Hindlimb muscle (tissue), 1 donor: Measurements from ENCODE around the gene MGRN1. TPM values are rescaled to one million over a fixed set of nuclear protein-coding genes. Genes with fewer than 3 reads are reported as not detected.

ENCODE experiments used
- DNase-seq: peaks from one replicate; pipeline ENCODE4 v3.0.0-alpha.2; 2013
- polyA plus RNA-seq: library from polyadenylated mRNA; unstranded; fragments of 120-200 nt; gene quantifications from one replicate; pipeline ENCODE4 v1.2.1, GENCODE V29; 2013; ENCODE audit not compliant: insufficient read length

The MGRN1 gene
- polyA plus RNA-seq, 1 donor: 46.0 TPM

- peak; percentile 64 for DNase-seq
These were observed 367 bp downstream of the MGRN1 start for GRCh38 chr16:4624827-4625559.

- DNase-seq: no peak
These were observed 1.0 kb downstream of the MGRN1 start for GRCh38 chr16:4625560-4626159.

DNA sequence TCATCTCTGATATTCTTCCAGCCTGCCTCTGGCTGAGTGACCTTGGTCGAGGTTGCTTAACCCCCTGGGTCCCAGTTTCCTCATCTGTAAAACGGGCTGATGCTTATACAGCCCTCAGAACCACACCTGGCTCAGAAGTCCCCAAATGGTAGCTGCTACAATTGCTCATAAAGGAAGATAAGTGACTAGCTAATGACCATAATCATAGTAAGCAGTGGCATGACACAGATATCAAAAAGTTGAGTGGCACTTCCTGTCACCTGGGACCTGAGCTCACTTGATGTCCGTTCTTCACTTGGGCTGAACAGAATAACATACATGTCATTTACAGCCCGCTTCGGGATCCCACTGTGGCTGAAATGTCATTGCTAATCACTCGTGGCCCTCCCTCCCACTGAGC lies 1.8 kb downstream of the MGRN1 start:
- DNase-seq: no peak

DNA sequence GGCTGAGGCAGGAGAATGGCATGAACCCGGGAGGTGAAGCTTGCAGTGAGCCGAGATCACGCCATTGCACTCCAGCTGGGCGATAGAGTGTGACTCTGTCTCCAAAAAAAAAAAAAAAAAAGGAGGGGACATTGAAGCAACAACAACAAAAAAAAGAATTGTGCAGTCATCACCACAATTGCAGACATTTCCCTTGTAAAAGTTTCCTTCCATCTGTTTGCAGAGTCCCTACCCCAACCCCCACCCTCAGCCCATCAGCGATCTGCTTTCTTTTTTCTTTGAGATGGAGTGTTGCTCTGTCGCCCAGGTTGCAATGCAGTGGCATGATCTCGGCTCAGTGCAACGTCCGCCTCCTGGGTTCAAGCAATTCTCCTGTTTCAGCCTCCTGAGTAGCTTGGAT lies 3.7 kb downstream of the MGRN1 start:
- DNase-seq: no peak

DNA sequence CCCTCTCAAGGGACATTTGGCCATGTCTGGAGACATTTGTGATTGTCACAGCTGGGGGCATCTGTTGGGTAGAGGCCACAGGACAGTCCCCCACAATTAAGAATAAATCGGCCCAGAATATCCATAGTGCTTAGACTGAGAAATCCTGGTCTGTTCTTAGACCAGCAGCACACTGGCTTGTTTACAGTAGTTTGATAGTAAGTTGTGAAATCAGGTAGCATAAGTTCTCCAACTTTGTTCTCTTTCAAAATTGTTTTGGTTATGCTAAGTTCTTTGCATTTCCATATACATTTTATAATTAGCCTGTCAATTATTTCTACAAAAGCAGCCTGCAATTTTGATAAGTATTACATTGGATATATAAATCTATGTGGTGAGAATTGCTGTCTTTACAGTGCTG lies 6.8 kb downstream of the MGRN1 start:
- DNase-seq: no peak

DNA sequence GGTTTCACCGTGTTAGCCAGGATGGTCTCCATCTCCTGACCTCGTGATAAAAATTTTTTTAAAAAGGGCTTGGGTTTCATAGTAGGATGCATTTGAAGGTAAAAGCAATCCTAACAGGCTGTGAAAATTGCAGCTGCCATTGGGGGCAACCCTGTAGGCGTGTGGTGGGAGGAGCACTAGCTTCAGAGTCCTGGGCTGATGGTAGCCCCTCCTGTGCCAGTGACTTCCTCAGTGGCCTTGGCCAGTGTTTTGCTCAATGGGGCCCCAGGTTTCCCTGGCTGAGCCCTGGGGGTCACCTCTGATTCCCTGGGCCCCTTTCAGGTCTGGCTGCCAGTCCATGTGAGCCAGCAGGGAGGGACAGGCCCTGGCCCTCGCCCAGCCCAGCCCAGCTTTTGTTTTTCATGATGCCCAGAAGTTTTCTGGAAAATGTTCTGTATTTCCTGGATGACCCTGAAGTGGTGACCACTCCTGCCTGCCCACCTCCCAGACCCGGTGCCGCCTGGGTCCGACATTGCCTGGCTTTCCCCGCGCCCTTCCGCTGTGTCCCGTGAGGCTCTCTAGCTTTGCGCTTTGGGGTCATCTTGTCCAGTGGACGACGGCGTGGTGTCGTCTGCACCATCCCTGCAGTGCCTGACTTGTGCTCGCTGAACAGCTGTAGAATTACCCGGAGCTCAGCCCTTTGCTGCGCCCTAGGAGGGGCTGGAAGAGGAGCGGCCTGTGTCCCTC lies 9.4 kb downstream of the MGRN1 start:
- DNase-seq: no peak

DNA sequence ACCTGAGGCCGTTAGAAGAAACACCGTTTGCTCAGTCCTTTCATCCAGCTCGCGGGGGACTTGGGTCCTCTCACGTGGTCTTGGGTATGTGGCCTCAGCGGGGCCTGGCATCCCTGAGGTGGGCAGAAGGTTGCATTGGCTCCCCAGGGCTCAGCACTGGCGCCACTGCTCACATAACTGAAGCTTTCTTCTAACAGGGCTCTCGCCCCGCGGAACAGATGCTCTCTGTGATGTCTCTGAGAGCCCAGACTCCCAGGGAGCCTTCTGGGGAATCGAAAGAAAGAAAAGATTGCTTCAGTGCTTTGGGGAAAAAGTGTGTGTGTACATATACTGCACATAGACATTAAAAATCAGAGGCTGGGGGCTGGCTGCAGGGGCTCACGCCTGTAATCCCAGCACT lies 10.1 kb downstream of the MGRN1 start:
- DNase-seq: no peak

- no peak for DNase-seq
These were observed 11.6 kb downstream of the MGRN1 start for GRCh38 chr16:4636196-4636595.

- DNase-seq: no peak
These were observed 13.0 kb downstream of the MGRN1 start for GRCh38 chr16:4637501-4638166.

- no peak for DNase-seq
These were observed 15.4 kb downstream of the MGRN1 start for GRCh38 chr16:4639899-4640509.

DNA sequence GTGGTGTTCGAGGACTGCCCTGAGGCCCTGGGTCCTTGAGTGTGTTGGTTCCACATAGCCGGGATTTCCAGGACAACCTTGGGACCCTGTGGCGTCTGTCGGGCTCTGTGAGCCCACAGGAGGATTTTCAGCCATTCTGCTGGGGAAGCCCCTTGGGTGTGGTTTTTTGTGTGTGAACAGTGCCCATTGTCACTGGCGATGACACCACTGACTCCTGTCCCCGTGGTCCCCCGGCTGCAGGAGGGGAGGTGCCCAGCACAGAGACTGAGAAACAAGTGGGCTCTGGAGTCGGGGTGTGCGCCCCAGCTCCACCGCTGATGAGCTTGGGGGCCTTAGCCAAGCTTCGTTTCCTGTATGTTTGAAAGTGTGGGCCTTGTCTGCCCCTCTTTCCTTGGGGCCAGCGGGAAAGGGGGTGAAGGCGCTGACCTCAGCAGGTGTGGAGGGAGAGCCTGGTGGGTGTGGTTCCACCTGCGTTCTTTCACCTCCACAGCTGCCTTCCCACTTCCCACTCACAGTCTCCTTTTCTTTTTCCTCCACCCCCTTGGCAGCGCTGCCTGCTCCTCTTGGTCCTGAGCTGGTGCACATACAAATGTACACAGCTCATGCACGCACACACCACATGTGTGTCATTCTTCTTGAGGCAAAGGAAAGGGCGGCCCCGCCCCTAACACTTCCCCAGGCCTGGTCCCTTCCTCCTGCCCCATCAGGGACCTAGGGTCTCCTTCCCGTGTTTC lies 16.1 kb downstream of the MGRN1 start:
- DNase-seq: no peak

DNA sequence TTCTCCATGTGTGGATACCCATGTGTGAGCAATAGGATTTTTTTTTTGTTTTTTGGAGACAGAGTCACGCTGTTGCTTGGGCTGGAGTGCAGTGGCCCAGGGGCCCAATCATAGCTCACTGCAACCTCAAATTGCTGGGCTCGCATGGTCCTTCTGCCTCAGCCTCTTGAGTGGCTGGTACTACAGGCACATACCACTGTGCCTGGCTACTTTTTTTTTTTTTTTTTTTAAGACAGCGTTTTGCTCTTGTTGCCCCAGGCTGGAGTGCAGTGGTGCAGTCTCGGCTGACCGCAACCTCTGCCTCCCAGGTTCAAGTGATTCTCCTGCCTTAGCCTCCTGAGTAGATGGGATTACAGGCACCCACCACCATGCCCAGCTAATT lies 16.7 kb downstream of the MGRN1 start:
- no peak for DNase-seq

GRCh38 chr16:4641895-4642294 lies 17.3 kb downstream of the MGRN1 start:
- no peak for DNase-seq

DNA sequence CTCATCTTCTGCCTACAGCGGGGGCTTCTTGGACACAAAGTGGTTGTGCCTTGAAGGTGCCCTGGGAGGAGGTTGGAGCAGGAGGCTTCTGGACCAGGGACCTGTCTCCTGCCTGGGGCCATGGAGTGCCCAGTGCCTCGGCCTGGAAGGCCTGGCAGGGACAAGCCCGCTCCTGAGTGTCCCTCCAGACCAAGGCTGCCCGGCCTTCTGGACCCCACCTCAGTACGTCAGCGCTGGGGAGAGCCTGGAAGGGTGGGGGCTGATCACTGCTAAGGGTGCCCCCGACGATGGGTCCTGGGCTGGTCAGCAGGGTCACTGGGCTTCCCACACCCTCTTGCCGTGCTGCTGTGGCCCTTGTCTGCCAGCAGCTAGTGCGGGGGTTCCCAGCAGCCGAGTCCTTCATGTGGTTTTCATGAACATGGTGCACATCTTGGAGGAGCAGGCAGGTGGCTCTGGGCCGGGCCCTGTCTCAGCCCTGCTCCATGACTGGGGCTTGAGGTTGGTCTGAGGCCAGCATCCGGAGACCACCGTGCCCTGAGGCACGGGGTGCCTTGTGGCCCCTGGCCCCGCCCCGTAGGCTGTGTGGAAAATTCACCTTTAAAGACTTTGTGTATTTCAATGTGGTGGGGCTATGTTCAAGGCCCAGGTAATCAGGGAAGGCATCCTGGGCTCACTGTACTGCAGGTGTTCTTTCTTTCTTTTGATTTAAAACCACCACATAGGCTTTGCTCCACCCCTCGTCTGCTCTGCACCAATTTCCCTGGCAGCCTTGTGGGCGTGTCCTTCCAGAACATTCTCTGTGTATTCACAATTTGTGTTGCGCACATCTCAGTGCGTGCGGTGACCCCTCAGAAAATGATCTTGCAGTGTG lies 22.4 kb downstream of the MGRN1 start:
- DNase-seq: no peak

DNA sequence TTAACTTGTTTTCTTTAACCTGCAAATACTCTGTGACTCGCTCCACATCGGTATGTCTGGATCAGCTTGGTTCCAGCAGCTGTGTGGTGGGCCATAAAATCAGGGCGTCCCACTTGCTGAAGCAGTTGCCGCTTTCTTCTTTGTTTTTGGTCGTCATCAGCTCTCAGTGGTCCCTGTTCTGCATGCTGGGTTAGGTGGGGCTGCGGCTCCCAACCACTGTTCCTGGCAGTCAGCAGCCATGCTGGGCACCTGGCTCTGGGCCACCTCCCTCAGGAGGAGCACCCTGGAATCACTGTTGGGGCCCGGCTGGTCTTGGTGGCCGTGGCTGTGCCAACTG lies 23.0 kb downstream of the MGRN1 start:
- no peak for DNase-seq

GRCh38 chr16:4648917-4649316 lies 24.3 kb downstream of the MGRN1 start:
- no peak for DNase-seq

DNA sequence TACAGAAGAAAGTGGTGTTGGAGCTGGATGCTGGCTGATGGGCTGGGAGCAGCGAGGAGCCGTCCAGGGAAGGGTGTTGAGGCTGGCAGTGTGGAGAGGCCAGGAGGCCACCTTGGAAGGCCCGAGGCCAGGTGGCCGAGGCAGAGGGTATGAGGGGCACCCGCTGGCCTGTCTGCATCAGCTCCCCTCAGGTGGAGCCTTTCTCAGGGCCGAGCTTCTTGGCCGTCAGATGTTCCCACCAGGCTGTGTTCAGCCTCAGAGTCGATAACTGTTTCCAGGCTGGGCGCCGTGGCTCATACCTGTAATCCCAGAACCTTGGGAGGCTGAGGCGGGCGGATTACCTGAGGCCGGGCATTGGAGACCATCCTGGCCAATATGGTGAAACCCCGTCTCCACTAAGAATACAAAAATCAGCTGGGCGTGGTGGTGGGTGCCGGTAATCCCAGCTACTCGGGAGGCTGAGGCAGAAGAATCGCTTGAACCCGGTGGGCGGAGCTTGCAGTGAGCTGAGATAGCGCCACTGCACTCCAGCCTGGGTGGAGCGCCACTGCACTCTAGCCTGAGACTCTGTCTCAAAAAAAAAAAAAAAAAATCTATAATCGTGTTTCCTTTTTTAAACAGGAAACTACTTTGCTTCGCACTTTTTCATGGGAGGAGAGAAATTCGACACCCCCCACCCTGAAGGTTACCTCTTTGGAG lies 25.3 kb downstream of the MGRN1 start:
- DNase-seq: no peak

DNA sequence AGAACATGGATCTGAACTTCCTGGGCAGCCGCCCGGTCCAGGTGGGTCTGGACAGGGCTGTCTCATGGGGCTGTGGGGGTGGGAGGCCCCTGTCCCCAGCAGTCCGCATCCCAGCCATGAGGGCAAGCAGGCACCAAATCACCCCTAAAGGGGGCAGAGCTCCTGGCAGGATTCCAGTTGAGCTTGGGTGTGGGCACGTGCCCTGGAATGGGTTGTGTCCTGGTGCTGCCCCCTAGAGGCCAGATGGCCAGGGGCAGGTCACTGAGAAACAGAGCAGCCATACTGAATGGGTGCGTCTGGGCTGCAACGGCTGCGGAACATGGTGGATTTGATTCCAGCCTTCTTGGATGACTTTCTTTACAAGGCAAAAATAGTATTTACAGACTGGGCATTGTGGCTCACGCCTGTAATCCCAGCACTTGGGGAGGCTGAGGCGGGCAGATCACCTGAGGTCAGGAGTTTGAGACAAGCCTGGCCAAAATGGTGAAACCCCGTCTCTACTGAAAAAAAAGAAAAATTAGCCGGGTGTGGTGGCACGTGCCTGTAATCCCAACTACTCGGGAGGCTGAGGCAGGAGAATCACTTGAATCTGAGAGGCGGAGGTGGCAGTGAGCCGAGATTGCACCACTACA lies 25.9 kb downstream of the MGRN1 start:
- peak; percentile 19 for DNase-seq

DNA sequence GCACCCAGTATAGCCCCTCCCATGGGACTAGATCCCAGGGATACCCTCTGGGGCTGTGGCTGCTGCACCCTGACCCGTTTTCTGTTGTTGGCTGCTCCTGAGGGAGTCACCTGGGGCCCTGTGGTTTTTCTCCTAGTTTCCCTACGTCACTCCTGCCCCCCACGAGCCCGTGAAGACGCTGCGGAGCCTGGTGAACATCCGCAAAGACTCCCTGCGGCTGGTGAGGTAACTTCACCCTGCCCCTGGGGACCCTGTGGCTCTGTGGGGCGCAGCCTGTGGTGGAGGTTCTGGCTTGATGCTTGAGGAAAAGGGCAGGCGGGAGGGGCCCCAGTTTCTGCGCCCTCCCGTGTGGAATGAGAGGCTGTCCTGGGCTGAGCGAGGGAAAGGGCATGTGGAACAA lies 27.2 kb downstream of the MGRN1 start:
- DNase-seq: no peak

GRCh38 chr16:4652561-4652960 lies 27.9 kb downstream of the MGRN1 start:
- DNase-seq: no peak
